NOMO-1 (cell line): Measurements from ENCODE around the gene RELN.

Source experiments
- DNase-seq, 2 experiments: peaks; one replicate each; lab custom pipeline; 2025; ENCODE audit not compliant: unreplicated experiment in 2 of 2; lab: John Stamatoyannopoulos, UW

The RELN gene

DNA sequence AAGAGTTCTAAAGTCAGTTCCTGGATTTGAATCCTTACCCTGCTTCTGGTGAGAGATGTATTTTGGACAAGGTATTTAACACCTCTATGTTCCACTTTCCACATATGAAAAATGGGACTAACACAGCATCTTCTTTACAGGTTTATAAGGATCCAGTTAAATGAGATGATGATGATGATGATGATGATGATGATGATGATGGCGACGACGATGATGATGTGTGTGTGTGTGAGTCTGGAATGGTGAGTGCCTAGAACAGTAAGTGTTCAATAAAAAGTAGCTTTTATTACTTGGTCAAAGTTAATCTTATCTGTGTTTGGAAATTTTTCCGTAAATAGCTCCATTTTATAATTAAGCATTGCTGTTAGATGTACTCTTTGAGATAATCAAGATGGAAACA is 295.2 kb downstream of the RELN start:
- no peak for DNase-seq

- DNase-seq, result no peak
Measured at GRCh38 chr7:103691291-103691690, 298.2 kb downstream of the RELN start.

DNA sequence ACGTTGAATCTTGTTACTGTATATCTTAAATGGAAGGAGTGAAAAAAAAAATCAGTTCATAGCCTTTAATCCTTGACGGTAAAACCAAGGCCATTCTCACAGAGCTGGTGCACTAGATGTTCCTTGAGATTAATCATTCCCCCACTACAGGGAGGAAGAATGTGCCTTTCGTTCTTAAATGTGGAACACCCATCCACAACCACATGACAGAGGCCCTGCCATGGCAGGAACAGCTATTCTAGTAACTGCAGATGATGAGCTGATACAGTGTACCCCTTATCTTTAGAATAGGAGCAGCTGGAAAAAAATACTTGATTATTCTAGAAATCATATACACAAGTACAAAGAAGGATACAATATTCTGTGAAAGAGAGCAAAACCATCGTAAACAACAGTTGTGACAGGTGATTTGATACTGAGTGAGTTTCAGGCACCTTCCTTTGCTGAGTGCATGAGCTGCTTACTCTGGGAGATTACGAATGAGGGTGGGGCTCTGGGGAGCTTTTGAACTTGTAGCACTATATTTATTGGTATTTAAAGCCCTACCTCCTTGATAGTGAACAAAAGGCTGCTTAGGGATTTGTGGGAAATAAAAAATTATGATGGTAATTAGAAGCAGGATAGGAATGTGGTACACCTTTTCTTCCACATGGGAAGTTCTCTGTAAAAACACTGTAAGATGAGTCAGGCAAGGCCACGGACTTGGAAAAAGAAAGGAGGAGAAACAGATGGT is 299.1 kb downstream of the RELN start:
- no peak for DNase-seq

- no peak for DNase-seq
Measured at GRCh38 chr7:103689255-103689654, 300.2 kb downstream of the RELN start.

GRCh38 chr7:103687951-103688350 is 301.5 kb downstream of the RELN start:
- no peak for DNase-seq

DNA sequence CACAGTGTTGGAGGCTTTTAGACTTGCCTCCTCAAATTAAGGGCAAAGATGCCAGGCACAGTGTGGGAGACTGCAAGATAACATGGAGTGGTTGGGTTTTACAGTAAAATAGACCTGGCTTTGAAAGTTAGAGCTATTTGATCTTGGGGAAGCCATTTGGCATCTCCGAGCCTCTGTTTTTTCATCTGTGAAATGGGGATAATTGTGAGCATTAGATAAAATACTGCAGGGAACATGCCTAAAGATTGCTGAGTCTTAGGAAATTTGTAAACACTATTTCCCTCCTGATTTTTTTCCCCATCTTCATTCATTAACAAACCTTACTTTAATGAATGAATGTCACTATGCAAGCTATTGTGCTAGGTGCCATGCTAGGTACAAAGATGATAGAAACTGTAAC is 302.2 kb downstream of the RELN start:
- DNase-seq, result no peak

- no peak for DNase-seq
Measured at GRCh38 chr7:103686763-103687162, 302.7 kb downstream of the RELN start.

DNA sequence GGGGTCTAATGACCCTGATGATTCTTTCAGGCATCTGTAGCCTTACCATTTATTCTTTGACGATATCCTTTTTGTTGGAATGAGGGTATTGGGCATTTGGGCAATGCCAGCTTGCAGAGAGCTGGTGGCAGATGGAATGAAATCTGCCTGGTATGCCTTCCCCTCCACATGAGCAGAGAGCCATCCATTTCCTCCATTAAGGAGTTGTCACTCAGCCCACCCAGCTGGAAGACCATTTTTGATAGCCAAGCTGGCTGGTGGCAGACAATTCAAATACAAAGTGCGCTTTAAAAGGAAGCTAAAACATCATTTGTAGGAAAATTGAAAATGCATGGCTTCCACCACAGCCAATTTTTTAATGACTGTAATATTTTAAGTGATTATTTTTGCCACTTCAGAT is 303.4 kb downstream of the RELN start:
- DNase-seq, result no peak

DNA sequence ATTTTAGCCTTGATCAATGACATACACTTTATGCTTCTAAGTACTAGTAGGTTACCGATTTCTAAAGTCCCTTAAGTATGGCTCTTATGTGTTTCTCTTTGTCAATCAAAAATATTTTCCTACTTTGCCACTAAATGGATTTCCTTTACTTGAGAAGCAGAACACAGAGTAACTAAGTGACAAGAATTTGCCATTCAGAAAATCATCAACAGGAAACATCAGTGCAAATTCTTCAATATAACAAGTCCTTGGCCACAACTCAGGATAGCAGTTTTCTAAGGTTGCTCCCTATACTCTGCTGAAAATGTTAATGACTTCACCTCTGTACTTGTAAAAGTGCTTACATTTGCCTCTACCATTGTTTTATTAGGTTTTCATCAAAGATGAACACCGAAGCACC is 303.8 kb downstream of the RELN start:
- no peak for DNase-seq

- DNase-seq, result no peak
Measured at GRCh38 chr7:103683348-103683747, 306.1 kb downstream of the RELN start.

GRCh38 chr7:103680161-103681144 is 309.0 kb downstream of the RELN start:
- DNase-seq, result no peak

GRCh38 chr7:103679151-103680132 is 310.0 kb downstream of the RELN start:
- DNase-seq, result no peak

GRCh38 chr7:103668279-103668941 is 321.0 kb downstream of the RELN start:
- no peak for DNase-seq

- no peak for DNase-seq
Measured at GRCh38 chr7:103666326-103666725, 323.1 kb downstream of the RELN start.

DNA sequence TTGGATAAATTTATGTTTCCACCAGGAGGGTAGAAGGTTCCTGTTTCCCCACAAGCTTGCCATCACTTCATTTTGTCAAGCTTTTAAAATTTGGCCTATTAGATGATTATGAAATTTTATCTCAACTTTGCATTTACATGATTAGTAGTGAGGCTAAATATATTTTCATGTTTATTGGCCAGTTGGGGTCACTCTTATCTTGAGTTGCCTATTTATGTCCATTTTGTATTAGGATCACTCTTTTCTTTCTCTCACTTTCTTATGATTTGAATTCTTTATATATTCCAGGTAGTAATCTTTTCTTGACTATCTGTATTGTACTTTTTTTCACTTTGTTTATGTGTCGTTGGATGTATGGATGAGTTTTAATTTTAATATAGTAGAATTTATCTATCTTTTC is 324.9 kb downstream of the RELN start:
- DNase-seq, result no peak

GRCh38 chr7:103660455-103661371 is 328.7 kb downstream of the RELN start:
- DNase-seq, result no peak

DNA sequence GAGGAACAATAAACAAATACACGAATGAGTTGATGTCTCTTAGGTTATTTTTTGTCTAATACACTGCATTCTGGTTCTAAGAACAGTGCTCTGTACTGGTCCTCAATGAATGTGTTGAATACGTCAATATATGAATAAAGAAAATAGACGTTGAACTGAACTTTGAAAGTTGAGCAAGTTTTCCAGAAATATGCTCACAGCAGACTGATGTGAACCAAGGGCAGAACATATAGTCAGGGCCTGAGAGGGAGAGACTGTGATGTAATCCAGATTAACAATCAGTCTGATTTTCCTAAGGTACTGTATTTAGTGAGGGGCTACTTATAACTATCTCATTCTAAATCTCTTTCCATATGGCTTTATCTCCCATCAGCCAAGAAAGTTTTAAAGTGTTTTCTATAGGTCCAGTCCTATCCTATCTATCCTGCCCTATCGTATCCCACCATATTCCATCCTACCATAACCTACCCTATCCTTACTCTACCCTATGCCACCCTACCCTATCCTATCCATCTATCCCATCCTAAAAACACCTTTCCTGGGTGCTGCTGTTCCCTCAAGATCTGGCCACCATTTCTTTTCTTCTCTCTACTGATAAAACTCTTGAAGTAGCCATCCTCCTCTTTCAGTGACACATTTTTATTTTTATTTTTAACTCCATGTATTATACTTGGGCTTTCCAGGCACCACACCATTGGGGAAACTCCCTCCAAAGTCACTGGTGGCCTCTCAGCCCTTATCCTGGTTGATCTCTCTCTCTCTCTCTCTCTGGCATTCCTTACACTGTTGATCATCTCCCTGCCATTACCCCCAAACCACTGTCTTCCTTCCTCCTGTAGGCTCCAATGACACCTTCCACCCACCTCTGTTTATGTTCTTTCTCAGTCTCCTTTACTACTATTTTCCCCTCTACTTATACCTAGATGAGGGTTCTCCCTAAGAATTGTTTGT is 331.1 kb downstream of the RELN start:
- no peak for DNase-seq

GRCh38 chr7:103657474-103657894 is 332.0 kb downstream of the RELN start:
- no peak for DNase-seq
